Lung (tissue), 12 donors: Measurements from ENCODE around the gene NT5C2. TPM values are rescaled to one million over a fixed set of nuclear protein-coding genes. Genes with fewer than 3 reads are reported as not detected.
"Not testable (repeated sequence)": the region's sequence is repeated elsewhere in the genome, so short reads cannot be mapped to it uniquely, and the experiment has no call there.

Experiments
- ATAC-seq: fragments of 200-7000 bp; cut with Tn5 transposase; one replicate; pipeline ENCODE4 v1.9.1; 2020; ENCODE audit warnings: moderate number of reproducible peaks; ENCODE audit not compliant: insufficient read depth, low FRiP score
- DNase-seq, 3 donors: peaks; one replicate each; pipeline ENCODE4 v3.0.0-alpha.2; 2013 to 2017
- H3K27ac ChIP-seq, 2 donors: one replicate each; pipeline ENCODE4 v1.5.1; 2013; ENCODE audit warnings: mild to moderate bottlenecking in 2 of 2, moderate library complexity in 2 of 2, control low read depth in 1 of 2, inconsistent platforms in 1 of 2, low read depth in 1 of 2, low read length in 1 of 2
- H3K27me3 ChIP-seq, 3 donors: one replicate each; pipeline ENCODE4 v1.5.1; 2013; ENCODE audit warnings: low read length in 2 of 3; ENCODE audit not compliant: control insufficient read depth in 3 of 3, insufficient read depth in 3 of 3
- H3K36me3 ChIP-seq, 4 donors: one replicate each; pipeline ENCODE4 v1.5.1; 2013; ENCODE audit warnings: low read length in 4 of 4, mild to moderate bottlenecking in 1 of 4, moderate library complexity in 1 of 4; ENCODE audit not compliant: control insufficient read depth in 4 of 4, insufficient read depth in 4 of 4
- H3K4me1 ChIP-seq, 5 donors: one replicate each; pipeline ENCODE4 v1.5.1; 2013; ENCODE audit warnings: low read length in 5 of 5, mild to moderate bottlenecking in 2 of 5, moderate library complexity in 1 of 5; ENCODE audit not compliant: control insufficient read depth in 5 of 5, insufficient read depth in 5 of 5
- H3K4me3 ChIP-seq: one replicate; pipeline ENCODE4 v1.5.1; 2013; ENCODE audit warnings: mild to moderate bottlenecking, control low read depth, moderate library complexity
- H3K9ac ChIP-seq, 2 donors: one replicate each; pipeline ENCODE4 v1.5.1; 2013; ENCODE audit warnings: low read length in 2 of 2, control low read depth in 1 of 2; ENCODE audit not compliant: insufficient read depth in 1 of 2
- H3K9me3 ChIP-seq, 4 donors: one replicate each; pipeline ENCODE4 v1.5.1; 2013; ENCODE audit warnings: low read length in 3 of 4, mild to moderate bottlenecking in 1 of 4, moderate library complexity in 1 of 4; ENCODE audit not compliant: control insufficient read depth in 4 of 4, insufficient read depth in 3 of 4
- WGBS, 2 donors: extraction: QIAGEN DNeasy Blood & Tissue Kit; methylation state at CpG; one replicate each; pipeline ENCODE4 v1.1.7; 2013; 5-methylcytosine and 5-hydroxymethylcytosine counted together
- polyA plus RNA-seq, 2 donors: library from polyadenylated mRNA; stranded (reverse); fragments of 200-250 nt; gene quantifications; one replicate each; pipeline ENCODE4 v1.2.1, GENCODE V29; 2013
- total RNA-seq, 2 donors: library from RNA; depleted of rRNA in 1 of 2; stranded (reverse); fragments of >200 nt in 1 of 2; gene quantifications; one replicate each; pipeline ENCODE4 v1.2.1, GENCODE V29; 2014 to 2021
- TF ChIP-seq, protein P1 (sequence below): IDR thresholded peaks from 2 replicates; pipeline ENCODE4 v1.5.1; 2012; ENCODE audit warnings: mild to moderate bottlenecking; ENCODE audit errors: control extremely low read depth, extremely low read depth
- donor health status: control.
- donor health status: control.
- donor health status: Bipolar disorder and iron deficiency.
- donor health status: healthy.
- donor health status: DM: yes; HTN: yes; CAD: no.

NT5C2 gene
- total and polyA plus RNA-seq, 4 donors: 32.1 to 178 (median 64.5) TPM

DNA sequence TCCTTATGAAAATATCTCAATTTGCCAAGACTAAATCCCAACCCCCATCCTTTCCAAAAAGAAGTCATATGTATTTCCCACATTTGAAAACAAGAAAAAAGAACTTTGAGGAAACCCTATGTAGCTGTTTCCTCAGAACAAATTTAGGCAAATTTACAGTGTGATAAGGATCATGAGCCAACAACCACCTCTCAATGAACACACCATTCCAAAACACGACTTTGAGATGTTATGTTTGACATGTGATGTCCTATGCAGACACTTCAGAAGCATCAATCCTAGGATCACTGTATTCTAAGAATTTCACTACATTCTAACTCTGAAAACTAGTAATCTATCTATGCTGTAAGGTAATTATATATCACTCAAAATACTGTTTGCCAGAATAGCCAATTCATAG, 62.2 kb downstream of the NT5C2 start:
- H3K4me3 ChIP-seq: no peak overlapping the region
- 69 to 84% methylated on average over 1 of the region's 1 CpG for WGBS, 2 donors
- no peaks in the 10 kb centered on the region for H3K27me3 ChIP-seq
- peaks cover 0 to 1% (median 0%) of the 10 kb centered on the region in 5 donors for H3K4me1 ChIP-seq
- H3K36me3 ChIP-seq: peaks cover 0 to 14% (median 6%) of the 10 kb centered on the region in 4 donors
- H3K9me3 ChIP-seq: no peaks in the 10 kb centered on the region
- TF ChIP-seq, protein P1, sequence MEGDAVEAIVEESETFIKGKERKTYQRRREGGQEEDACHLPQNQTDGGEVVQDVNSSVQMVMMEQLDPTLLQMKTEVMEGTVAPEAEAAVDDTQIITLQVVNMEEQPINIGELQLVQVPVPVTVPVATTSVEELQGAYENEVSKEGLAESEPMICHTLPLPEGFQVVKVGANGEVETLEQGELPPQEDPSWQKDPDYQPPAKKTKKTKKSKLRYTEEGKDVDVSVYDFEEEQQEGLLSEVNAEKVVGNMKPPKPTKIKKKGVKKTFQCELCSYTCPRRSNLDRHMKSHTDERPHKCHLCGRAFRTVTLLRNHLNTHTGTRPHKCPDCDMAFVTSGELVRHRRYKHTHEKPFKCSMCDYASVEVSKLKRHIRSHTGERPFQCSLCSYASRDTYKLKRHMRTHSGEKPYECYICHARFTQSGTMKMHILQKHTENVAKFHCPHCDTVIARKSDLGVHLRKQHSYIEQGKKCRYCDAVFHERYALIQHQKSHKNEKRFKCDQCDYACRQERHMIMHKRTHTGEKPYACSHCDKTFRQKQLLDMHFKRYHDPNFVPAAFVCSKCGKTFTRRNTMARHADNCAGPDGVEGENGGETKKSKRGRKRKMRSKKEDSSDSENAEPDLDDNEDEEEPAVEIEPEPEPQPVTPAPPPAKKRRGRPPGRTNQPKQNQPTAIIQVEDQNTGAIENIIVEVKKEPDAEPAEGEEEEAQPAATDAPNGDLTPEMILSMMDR: no peak
- ATAC-seq (no peak), DNase-seq (no peak)
- H3K27ac ChIP-seq: no peak overlapping the region
- H3K9ac ChIP-seq: no peak overlapping the region

DNA sequence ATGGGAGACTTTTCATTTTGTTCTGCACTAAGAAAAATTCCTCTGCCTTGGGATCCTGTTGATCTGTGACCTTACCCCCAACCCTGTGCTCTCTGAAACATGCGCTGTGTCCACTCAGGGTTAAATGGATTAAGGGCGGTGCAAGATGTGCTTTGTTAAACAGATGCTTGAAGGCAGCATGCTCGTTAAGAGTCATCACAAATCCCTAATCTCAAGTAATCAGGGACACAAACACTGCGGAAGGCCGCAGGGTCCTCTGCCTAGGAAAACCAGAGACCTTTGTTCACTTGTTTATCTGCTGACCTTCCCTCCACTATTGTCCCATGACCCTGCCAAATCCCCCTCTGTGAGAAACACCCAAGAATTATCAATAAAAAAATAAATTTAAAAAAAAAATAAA, 62.9 kb downstream of the NT5C2 start:
- ATAC-seq, H3K27ac ChIP-seq, H3K9me3 ChIP-seq, H3K4me3 ChIP-seq, DNase-seq, H3K27me3 ChIP-seq, H3K9ac ChIP-seq, H3K4me1 ChIP-seq: not testable (repeated sequence)
- 82 to 89% methylated on average over 3 of the region's 5 CpGs for WGBS, 2 donors
- peaks cover 1 to 13% (median 7%) of the 10 kb centered on the region in 4 donors for H3K36me3 ChIP-seq

DNA sequence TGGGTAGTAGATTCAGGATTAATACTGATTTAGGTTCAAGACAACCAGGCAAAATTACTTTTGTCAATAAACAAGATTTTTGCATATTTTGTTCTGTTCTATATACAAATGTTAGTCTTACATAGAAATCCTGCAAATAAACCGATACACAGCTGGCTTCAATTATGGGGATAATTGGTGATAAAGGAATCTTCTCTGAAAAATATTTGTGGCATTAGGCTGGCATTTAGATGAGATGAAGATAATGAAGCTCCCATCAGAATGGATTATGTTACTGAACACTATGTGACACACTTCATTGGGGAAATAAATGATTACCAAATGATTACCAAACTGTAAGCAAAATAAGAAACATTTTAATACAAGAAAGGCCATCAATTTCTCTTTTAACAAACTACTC, 65.8 kb downstream of the NT5C2 start:
- no peak overlapping the region for H3K27ac ChIP-seq
- peaks cover 2 to 10% (median 5%) of the 10 kb centered on the region in 4 donors for H3K36me3 ChIP-seq
- DNase-seq (no peak), ATAC-seq (no peak)
- no peaks in the 10 kb centered on the region for H3K9me3 ChIP-seq
- H3K27me3 ChIP-seq: no peaks in the 10 kb centered on the region
- WGBS, 2 donors: 95 to 98% methylated on average over 1 of the region's 1 CpG
- H3K9ac ChIP-seq: no peak overlapping the region
- peaks cover 0 to 12% (median 0%) of the 10 kb centered on the region in 5 donors for H3K4me1 ChIP-seq
- no peak overlapping the region for H3K4me3 ChIP-seq
- TF ChIP-seq, protein P1: no peak

DNA sequence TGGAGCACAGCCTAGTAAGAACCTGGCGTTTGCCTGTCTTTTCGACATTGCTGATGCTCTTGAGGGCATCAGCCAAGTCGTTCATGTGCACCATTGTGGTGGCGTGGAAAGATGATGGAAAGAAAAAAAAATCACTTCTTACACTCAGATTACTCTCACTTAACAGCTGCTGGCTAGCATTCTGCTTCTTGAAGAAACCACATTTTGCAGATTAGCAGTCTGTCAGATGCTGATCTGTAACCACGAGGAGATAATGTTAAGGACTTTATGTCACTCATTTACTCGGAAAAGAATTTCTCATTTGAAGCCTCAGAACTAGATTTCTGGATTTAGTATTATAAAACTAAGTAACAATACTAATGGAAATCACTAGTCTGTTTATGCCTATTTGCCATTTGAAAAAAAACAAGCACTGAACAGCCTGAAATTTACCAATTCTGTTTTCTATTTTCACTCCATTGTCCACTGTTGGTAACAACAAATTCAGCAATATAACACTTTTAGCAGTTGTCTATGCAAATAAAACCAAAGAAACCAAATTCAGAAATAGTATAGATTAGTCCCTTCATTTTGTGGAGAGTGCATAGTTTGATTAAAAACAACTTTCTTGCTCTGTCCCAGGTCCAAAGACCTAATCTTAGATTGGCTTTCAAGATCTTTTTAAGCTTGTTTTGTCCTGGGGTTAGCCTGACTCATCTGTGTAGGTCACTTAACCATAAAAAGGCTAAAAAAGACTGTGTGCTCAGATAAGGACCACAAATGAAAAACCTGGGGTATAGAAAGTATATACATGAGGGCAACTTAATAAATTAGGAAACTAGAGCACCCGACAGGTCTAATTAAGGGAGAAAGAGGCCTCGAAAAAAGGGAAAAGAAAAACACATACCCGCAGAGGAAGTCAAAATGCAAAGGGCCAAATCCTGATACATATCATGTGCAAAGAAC, 67.5 kb downstream of the NT5C2 start:
- no peak for ATAC-seq
- DNase-seq: no peak
- no peak overlapping the region for H3K4me3 ChIP-seq
- peaks cover 0 to 6% (median 2%) of the 10 kb centered on the region in 4 donors for H3K36me3 ChIP-seq
- 61 to 71% methylated on average over 9 of the region's 9 CpGs for WGBS, 2 donors
- no peak overlapping the region for H3K27ac ChIP-seq
- H3K4me1 ChIP-seq: peaks cover 0 to 18% (median 0%) of the 10 kb centered on the region in 5 donors
- no peak overlapping the region for H3K9ac ChIP-seq
- TF ChIP-seq, protein P1: no peak
- no peaks in the 10 kb centered on the region for H3K9me3 ChIP-seq
- H3K27me3 ChIP-seq: no peaks in the 10 kb centered on the region
